SU-DHL-6 (cell line): ENCODE data around the gene P2RX2.

Source experiments
- H2AFZ ChIP-seq: fragments of 200-600 bp; sonication (generic); 2 replicates; pipeline ENCODE4 v1.6.1; 2014; ENCODE audit warnings: low read depth, mild to moderate bottlenecking, moderate library complexity, mixed read lengths, antibody characterized with exemption, low read length; ENCODE audit not compliant: severe bottlenecking
- H3F3A ChIP-seq: fragments of 200-600 bp; shearing (Covaris generic); 2 replicates; pipeline ENCODE4 v1.6.0; 2016; ENCODE audit warnings: antibody characterized with exemption, mild to moderate bottlenecking; ENCODE audit not compliant: insufficient read depth
- H3K27ac ChIP-seq: fragments of 200-600 bp; sonication (generic); 2 replicates; pipeline ENCODE4 v1.5.1; 2016; ENCODE audit warnings: low read depth, mild to moderate bottlenecking, low read length, moderate library complexity, mixed read lengths
- H3K27me3 ChIP-seq: fragments of 200-600 bp; sonication (generic), shearing (Covaris generic); 2 replicates; pipeline ENCODE4 v1.6.0; 2014; ENCODE audit warnings: mild to moderate bottlenecking, low read length
- H3K36me3 ChIP-seq: fragments of 200-600 bp; sonication (generic); 2 replicates; pipeline ENCODE4 v1.6.1; 2014; ENCODE audit warnings: mild to moderate bottlenecking, low read length, mixed read lengths
- H3K4me2 ChIP-seq: fragments of 300-600, 200-600 bp; shearing (Covaris generic), sonication (generic); 2 replicates; pipeline ENCODE4 v1.6.0; 2014; ENCODE audit warnings: low read length, low read depth, mild to moderate bottlenecking; ENCODE audit not compliant: poor library complexity, severe bottlenecking
- H3K4me3 ChIP-seq: fragments of 200-600 bp; sonication (generic); 2 replicates; pipeline ENCODE4 v1.5.1; 2014; ENCODE audit warnings: antibody characterized with exemption, low read length, mild to moderate bottlenecking, mixed read lengths; ENCODE audit not compliant: insufficient read depth, poor library complexity, severe bottlenecking
- H3K79me2 ChIP-seq: fragments of 200-600 bp; sonication (generic); 2 replicates; pipeline ENCODE4 v1.6.1; 2014; ENCODE audit warnings: mild to moderate bottlenecking, low read length, moderate library complexity; ENCODE audit not compliant: insufficient read depth
- H3K9ac ChIP-seq: fragments of 200-600 bp; sonication (generic); 2 replicates; pipeline ENCODE4 v1.7.0; 2014; ENCODE audit warnings: mild to moderate bottlenecking, low read length
- H3K9me2 ChIP-seq: fragments of 200-600 bp; sonication (generic); replicated peaks from 2 replicates; pipeline ENCODE4 v1.6.1; 2014; ENCODE audit warnings: low read length; ENCODE audit not compliant: insufficient read depth
- H3K9me3 ChIP-seq: fragments of 200-600 bp; sonication (generic); 2 replicates; pipeline ENCODE4 v1.6.1; 2014; ENCODE audit warnings: low read length, mixed read lengths; ENCODE audit not compliant: insufficient read depth
- H4K20me1 ChIP-seq: fragments of 200-600 bp; sonication (generic); 2 replicates; pipeline ENCODE4 v1.6.1; 2014; ENCODE audit warnings: low read depth, mild to moderate bottlenecking, antibody characterized with exemption, low read length, moderate library complexity, mixed read lengths
- CTCF ChIP-seq: fragments of 200-600 bp; sonication (generic); IDR thresholded peaks from one replicate; pipeline ENCODE4 v1.5.1; 2017; ENCODE audit warnings: antibody characterized with exemption, mild to moderate bottlenecking, low read length, moderate library complexity; ENCODE audit not compliant: insufficient read depth, poor library complexity, severe bottlenecking
- EZH2phosphoT487 ChIP-seq: fragments of 200-600 bp; sonication (generic), shearing (Covaris generic); conservative IDR thresholded peaks from 2 replicates; pipeline ENCODE4 v1.6.1; 2018; ENCODE audit warnings: mild to moderate bottlenecking, antibody characterized with exemption, low read length, moderate library complexity, mixed read lengths

Gene P2RX2

GRCh38 chr12:132668191-132669088 lies 49.9 kb downstream of the P2RX2 start:
- Histone ChIP-seq H3K79me2 (no peaks in the 10 kb centered on the region), H2AFZ (no peak overlapping the region), H3K9me2 (no peaks in the 10 kb centered on the region), H3K27me3 (no peaks in the 10 kb centered on the region), H3K36me3 (peaks cover 17% of the 10 kb centered on the region; the same call in 1 of the 2 replicates), H3K27ac (no peak overlapping the region), H3K9ac (no peak overlapping the region), H3F3A (no peaks in the 10 kb centered on the region), H3K4me3 (no peak overlapping the region), H3K9me3 (no peaks in the 10 kb centered on the region), H4K20me1 (no peaks in the 10 kb centered on the region), H3K4me2 (no peak overlapping the region)
- TF ChIP-seq CTCF = no peak
- no peak for TF ChIP-seq EZH2phosphoT487

- no peak overlapping the region for H3K4me3 ChIP-seq
- H3K79me2 ChIP-seq = no peaks in the 10 kb centered on the region
- no peaks in the 10 kb centered on the region for H3K27me3 ChIP-seq
- H3K9ac ChIP-seq = no peak overlapping the region
- H3K27ac ChIP-seq = no peak overlapping the region
- H2AFZ ChIP-seq = no peak overlapping the region
- no peaks in the 10 kb centered on the region for H3K9me3 ChIP-seq
- peaks cover 16% of the 10 kb centered on the region; the same call in 1 of the 2 replicates for H3K36me3 ChIP-seq
- H4K20me1 ChIP-seq = no peaks in the 10 kb centered on the region
- no peaks in the 10 kb centered on the region for H3F3A ChIP-seq
- H3K9me2 ChIP-seq = no peaks in the 10 kb centered on the region
- no peak for TF ChIP-seq EZH2phosphoT487
- TF ChIP-seq CTCF = no peak
- H3K4me2 ChIP-seq = no peak overlapping the region
Measured at GRCh38 chr12:132669166-132669879, 50.7 kb downstream of the P2RX2 start.
